GM12874 (cell line): ENCODE data around the gene BAK1.

ENCODE experiments used
- TF ChIP-seq, protein P1 (sequence below): IDR thresholded peaks from 2 replicates; pipeline ENCODE4 v1.5.1; 2011; ENCODE audit warnings: low read depth, mild to moderate bottlenecking, control low read depth, low read length, moderate library complexity; ENCODE audit not compliant: insufficient read depth

BAK1 gene

DNA sequence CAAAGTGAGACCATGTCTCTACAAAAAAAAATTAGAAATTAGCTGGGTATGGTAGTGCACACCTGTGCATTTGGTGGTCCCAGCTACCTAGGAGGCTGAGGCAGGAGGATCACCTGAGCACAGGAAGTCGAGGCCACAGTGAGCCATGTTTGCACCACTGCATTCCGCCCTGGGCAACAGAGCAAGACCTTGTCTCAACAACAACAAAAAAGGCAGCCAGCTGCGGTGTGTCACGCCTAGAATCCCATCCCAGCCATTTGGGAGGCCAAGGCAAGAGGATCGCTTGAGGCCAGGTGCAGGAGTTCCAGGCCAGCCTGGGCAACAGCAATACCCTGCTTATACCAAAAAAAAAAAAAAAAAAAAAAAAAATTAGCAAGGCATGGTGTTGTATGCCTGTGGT is 1.1 kb upstream of the BAK1 start:
- TF ChIP-seq, protein P1, sequence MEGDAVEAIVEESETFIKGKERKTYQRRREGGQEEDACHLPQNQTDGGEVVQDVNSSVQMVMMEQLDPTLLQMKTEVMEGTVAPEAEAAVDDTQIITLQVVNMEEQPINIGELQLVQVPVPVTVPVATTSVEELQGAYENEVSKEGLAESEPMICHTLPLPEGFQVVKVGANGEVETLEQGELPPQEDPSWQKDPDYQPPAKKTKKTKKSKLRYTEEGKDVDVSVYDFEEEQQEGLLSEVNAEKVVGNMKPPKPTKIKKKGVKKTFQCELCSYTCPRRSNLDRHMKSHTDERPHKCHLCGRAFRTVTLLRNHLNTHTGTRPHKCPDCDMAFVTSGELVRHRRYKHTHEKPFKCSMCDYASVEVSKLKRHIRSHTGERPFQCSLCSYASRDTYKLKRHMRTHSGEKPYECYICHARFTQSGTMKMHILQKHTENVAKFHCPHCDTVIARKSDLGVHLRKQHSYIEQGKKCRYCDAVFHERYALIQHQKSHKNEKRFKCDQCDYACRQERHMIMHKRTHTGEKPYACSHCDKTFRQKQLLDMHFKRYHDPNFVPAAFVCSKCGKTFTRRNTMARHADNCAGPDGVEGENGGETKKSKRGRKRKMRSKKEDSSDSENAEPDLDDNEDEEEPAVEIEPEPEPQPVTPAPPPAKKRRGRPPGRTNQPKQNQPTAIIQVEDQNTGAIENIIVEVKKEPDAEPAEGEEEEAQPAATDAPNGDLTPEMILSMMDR = no peak

DNA sequence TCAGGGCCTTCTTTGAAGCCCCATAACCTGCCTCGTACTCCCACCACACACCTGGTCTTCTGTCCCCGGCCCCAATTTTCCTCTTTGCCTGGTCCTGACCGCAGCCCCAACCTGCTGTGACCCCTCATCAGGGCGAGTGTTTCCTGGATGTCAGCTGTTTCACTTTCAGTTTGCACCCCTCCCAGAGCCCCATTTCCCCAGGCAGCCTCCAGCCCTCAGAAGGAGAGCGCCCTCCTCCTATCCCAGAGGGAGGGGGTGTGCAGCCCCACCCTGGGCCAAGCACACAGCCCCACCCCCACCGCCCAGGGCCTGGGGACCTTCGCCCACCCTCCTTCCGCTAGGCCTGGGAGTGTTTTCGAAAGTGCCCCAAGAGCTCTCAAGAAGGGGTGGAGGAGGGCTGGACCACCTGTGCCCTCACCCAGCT is 1.5 kb downstream of the BAK1 start:
- TF ChIP-seq, protein P1 = no peak

DNA sequence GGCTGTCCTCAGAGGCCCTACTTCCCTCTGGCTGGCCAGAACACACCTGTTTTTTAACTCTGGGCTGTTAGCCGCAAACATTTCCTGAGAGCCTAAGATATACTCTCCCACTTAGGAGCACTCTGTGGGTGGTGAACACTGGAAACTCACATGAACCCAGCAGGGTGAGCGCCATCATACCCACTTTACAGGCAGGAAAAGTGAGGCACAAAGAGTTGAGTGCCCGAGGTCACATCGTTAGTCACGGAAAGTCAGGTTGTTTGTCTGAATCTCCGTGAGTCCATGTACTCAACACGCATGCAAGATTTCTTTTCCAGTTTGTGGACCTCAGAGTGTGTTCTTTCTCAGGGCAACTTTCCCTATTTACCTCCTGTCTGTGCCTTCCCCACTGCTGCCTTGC is 1.9 kb downstream of the BAK1 start:
- TF ChIP-seq, protein P1 = no peak

DNA sequence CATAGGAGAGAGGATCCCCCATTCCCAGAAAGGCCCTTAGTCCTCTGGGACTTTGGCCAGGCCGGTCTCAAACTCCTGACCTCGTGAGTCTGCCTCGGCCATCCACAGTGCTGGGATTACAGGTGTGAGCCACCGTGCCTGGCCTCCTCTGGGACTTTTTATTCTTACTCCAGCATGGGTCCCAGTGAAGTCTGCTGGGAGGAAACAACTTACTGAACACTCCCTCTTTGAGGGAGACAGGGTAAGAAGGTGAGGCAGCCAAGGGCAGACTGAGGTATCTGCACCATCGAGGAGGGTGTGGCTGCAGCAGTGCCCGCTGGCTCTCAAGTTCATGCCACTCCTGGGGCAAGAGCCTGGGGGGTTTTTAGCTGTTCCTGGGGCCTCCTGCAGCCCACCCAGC is 2.4 kb downstream of the BAK1 start:
- TF ChIP-seq, protein P1 = no peak

DNA sequence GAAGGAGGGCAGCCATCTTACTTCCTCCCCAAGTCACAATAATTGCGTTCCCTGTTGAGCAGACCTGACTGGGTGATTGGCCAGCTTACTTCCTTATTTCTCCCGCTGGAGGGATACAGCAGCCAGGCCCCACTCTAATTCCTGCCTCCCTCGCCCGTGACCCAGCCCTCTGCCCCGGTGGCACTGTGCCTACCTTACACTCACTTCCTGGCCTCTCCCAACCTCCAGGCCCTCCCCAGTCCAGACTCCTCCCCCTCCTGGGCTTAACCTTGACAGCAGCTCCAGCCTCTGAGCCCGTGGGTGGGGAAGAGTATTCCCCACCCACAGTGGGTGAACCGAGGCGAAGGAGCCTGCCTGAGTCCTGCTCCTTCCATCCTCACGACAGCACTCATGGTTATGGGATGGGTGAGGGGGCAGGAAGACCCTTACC is 3.0 kb downstream of the BAK1 start:
- TF ChIP-seq, protein P1 = no peak

- TF ChIP-seq, protein P1 = no peak
Measured at GRCh38 chr6:33576668-33577067, 3.4 kb downstream of the BAK1 start.

- TF ChIP-seq, protein P1 = no peak
Measured at GRCh38 chr6:33575211-33575610, 4.9 kb downstream of the BAK1 start.
